HG03025 (cell line): ENCODE data around the gene SNRPB2.

Experiments used
- ATAC-seq: cut with Tn5 transposase; IDR thresholded peaks from one replicate; pipeline ENCODE4 v1.9.1; 2021; ENCODE audit warnings: mild to moderate bottlenecking, moderate library complexity; ENCODE audit not compliant: unreplicated experiment, low FRiP score

The SNRPB2 gene

GRCh38 chr20:16781496-16781895, 51.7 kb downstream of the SNRPB2 start:
- no peak for ATAC-seq

- ATAC-seq = no peak
Observed at GRCh38 chr20:16785226-16785625, 55.4 kb downstream of the SNRPB2 start.
